Subcutaneous adipose tissue (tissue), 4 donors: ENCODE data around the gene FTO. TPM values are rescaled to one million over a fixed set of nuclear protein-coding genes. Genes with fewer than 3 reads are reported as not detected.

ENCODE experiments used
- total RNA-seq, 4 donors: library from RNA; depleted of rRNA; stranded (reverse); fragments of >200 nt; gene quantifications; one replicate each; pipeline ENCODE4 v1.1.0, GENCODE V29; 2016
- TF ChIP-seq, protein P1 (sequence below): fragments of 450-650 bp; IDR thresholded peaks from one replicate; pipeline ENCODE4 v1.5.1; 2016; ENCODE audit warnings: low read depth, mild to moderate bottlenecking, control low read depth, antibody characterized with exemption, moderate library complexity

The FTO gene
- total RNA-seq, 4 donors from 2014 or later = 74.3 to 102 (median 90.9) TPM

DNA sequence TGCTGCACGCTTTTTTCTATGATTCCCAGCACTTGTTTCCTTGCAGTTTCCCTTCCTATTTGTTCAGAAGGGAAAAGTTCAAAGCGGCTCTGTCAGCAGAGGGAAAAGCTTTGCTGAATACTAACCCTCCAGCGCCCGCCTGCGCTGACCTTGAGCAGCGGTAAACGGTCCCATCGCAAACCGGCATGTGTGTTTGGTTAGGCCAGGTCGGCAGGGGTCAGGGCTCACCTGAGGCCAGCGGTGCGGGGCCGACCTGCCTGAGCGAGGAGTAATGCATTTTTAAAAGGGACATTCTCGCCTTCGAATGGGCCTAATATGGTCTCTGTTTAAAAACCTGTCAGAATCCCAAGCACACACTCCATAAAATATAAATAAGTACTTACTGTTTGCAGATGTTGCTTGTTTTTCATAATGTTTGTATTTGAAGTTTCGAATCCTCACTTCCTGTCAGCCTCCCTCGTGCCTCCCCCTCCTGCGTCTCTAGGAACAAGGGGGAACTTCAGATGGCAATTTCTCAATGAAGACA, 472.5 kb downstream of the FTO start:
- TF ChIP-seq, protein P1, sequence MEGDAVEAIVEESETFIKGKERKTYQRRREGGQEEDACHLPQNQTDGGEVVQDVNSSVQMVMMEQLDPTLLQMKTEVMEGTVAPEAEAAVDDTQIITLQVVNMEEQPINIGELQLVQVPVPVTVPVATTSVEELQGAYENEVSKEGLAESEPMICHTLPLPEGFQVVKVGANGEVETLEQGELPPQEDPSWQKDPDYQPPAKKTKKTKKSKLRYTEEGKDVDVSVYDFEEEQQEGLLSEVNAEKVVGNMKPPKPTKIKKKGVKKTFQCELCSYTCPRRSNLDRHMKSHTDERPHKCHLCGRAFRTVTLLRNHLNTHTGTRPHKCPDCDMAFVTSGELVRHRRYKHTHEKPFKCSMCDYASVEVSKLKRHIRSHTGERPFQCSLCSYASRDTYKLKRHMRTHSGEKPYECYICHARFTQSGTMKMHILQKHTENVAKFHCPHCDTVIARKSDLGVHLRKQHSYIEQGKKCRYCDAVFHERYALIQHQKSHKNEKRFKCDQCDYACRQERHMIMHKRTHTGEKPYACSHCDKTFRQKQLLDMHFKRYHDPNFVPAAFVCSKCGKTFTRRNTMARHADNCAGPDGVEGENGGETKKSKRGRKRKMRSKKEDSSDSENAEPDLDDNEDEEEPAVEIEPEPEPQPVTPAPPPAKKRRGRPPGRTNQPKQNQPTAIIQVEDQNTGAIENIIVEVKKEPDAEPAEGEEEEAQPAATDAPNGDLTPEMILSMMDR = no peak

DNA sequence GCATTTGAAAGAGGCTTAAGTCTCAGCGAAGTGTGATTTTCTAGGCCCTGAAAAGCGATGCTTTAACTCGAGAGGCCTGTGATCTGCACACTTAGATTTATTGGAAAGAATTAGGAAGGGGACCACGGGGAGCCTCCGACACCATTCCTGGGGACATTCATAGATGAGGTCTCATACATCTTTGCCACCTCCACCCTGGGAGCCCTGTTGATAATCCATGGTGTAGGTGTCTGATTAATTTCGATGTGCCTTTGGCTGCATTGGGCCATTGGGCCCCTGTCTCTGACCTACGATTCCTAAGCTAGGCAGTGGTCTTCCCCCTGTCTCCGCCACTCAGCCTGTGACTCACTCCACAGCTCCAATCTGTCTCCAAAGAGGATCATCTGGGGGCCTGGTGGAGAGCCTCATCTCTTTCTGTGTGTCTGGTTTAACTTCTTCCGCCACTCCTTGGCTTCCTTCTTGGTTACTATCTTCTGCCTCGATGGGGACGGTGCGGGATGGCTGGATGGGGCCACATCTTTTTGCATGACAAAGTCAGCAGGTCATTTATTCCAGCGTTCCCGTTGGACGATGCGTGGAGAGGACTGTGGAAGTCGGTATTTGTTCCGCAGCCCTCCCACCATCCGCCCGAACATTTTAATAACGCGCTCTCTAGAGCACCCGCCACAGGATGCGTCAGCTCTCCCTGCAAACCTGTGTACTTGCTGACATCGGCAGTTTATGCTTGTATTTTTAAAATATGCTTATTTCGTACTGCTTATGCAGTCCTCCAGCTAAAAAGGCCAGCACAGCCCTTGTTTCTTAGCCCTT, 473.3 kb downstream of the FTO start:
- TF ChIP-seq, protein P1 = no peak

DNA sequence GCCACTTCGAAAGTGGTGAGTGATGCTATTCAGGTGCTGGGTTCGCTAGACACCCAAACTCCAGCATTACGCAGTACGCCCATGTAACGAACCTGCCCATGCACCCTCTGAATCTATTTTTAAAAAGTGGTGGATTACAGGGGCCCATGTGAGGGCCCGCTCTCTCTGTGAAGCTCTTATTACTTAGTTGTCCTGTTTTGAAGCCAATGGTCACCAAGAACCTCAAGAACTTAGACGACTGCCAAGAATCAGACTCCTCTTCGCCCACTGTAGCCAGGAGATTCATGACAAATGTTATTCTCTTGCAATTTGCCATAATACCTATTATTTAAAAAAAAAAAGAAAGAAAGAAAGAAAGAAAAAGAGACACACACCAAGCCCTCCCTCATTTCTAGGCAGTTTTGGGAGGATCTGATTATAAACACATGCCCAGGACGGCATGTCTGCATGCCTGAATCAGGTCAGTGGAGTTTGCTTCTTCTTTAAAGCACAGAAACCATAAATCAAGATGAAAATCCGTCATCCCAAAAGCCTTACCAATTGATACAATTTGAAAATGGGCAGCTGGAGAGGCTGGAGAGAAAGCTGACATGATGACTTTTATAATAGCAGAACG, 474.0 kb downstream of the FTO start:
- TF ChIP-seq, protein P1 = no peak

GRCh38 chr16:54178478-54178976, 474.6 kb downstream of the FTO start:
- TF ChIP-seq, protein P1 = no peak

GRCh38 chr16:54180421-54181359, 476.7 kb downstream of the FTO start:
- TF ChIP-seq, protein P1 = no peak

GRCh38 chr16:54185045-54185444, 481.1 kb downstream of the FTO start:
- TF ChIP-seq, protein P1 = no peak
